ENCODE measurements around the gene POLL.

GRCh38 chr10:101529207-101529606 lies 58.9 kb downstream of the POLL start:
- TF ChIP-seq, protein P1, sequence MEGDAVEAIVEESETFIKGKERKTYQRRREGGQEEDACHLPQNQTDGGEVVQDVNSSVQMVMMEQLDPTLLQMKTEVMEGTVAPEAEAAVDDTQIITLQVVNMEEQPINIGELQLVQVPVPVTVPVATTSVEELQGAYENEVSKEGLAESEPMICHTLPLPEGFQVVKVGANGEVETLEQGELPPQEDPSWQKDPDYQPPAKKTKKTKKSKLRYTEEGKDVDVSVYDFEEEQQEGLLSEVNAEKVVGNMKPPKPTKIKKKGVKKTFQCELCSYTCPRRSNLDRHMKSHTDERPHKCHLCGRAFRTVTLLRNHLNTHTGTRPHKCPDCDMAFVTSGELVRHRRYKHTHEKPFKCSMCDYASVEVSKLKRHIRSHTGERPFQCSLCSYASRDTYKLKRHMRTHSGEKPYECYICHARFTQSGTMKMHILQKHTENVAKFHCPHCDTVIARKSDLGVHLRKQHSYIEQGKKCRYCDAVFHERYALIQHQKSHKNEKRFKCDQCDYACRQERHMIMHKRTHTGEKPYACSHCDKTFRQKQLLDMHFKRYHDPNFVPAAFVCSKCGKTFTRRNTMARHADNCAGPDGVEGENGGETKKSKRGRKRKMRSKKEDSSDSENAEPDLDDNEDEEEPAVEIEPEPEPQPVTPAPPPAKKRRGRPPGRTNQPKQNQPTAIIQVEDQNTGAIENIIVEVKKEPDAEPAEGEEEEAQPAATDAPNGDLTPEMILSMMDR (IDR thresholded peaks at IDR 0.05; ENCODE audit: insufficient read depth, low read length, poor library complexity, severe bottlenecking): no peak
- TF ChIP-seq EZH2phosphoT487 (conservative IDR thresholded peaks at IDR 0.05; ENCODE audit: low read length): no peak

Data from SU-DHL-6 (cell line).